NCI-H345 (cell line): ENCODE results near the gene GDPD4.

Experiments used
- DNase-seq: peaks from one replicate; lab custom pipeline; 2025; lab: John Stamatoyannopoulos, UW

Gene GDPD4, protein sequence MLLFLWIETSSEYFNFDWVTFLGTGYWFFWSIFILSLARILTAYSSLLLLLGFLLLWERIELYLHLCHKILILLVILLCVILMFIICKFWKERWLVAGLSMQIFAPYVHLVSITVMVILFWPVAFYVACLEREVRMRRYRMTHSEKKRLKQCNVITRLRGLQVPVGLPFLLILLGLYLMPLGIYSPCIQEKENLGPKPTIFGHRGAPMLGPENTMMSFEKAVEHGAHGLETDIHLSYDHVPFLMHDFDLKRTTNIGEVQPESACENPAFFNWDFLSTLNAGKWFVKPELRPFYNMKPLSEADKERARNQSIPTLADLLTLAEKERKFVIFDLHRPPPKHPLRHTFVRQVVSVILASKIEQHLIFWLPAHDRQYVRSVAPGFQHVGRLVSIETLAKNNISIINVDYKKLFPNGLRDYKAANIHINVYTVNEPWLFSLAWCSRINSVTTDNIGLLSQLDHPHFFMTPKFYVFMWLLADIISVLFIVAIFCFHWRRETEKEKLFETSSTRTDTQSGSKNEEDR

DNA sequence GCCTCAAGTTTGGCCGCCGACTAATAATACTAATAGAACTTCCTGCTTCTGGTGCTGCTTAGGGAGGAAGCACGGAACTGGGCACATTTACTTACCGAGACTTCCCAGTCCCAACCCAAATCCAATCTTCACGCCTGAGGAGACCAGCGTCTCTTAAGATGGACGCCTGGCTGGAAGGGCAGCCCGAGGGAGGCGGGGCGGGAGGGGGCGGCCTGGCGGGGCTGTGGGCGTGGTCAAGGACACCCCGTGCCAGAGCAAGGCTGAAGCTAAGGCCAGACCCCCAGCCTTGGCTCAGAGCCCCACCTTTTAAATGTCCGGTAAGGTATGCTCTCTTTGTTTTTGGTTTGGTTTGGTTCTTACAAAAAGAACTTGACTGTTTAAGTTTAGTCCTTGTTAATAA lies at the start of gene GDPD4:
Gene GDPD4 (minus strand): TSS at position 177 of the 400 bp plus-strand sequence. CDS start 16,549 bp downstream, outside the sequence.
- DNase-seq, result no peak

DNA sequence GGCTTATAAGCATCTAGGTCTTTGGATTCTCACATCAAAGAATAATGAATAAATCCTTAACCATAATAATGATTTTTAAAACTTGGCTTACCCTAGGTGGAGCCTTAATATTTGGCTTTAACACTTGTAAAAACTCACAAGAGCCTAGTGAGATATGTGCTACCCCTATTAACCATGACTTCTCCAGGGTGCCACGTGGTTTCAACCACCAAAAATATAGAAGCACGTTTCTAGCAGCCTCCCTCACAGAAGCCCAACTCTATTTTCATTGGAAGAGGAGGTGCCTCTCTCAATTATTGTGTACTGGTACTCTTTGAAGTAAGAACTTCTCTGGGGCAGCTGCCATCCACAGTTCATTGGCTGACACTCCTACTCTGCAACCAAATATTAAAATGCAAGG lies 46.5 kb upstream of the GDPD4 start:
- no peak for DNase-seq

DNA sequence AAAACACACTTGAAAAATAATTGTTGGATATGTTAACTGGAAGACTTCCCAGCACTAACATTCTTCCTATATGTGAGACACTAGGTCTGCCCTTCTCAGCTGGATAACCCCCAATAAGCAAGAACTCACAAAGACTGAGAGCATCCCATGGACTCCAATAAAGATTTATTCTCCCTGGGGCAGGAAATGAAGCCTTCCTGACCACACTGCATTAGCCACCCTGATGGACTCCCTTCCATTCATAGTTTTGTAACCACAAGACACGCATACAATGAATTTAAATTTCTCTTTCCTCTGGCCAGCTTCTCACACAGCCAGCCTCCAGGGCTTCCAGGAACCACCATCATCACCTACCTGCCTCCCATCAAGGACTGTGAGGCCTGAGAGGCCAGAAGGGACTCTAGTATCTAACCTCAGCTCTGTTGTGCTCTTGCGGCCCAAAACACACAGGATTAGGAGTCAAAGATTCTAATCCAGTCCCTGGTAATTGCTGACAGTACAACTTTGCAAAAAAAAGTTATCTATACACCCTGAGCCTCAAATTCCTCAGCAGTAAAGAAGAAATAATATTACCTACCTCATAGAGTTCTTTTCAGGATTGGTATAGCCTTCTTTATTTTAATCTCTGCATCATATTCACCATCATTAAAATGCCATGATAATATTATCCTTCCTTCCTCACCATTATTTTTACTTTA lies 45.6 kb upstream of the GDPD4 start:
- DNase-seq, result no peak

DNA sequence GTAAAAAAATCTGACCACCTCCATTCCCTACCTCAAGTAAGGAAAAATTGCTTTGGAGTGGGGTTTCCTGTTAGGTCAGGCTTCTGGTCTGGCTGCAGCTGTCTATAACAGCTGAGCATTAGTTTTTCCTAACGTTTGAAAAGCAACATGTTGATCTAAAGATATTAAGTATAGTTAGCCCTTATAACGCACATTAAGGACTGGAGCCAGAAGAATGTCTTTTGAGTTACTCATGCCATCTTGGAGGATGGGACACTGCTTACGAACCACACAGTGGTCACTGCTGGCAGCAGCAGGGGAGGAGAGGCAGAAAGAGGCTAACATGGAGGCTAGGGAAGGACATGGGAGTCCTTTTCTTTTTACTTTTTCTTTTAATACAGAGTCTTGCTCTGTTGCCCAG lies 44.1 kb upstream of the GDPD4 start:
- DNase-seq, result no peak

DNA sequence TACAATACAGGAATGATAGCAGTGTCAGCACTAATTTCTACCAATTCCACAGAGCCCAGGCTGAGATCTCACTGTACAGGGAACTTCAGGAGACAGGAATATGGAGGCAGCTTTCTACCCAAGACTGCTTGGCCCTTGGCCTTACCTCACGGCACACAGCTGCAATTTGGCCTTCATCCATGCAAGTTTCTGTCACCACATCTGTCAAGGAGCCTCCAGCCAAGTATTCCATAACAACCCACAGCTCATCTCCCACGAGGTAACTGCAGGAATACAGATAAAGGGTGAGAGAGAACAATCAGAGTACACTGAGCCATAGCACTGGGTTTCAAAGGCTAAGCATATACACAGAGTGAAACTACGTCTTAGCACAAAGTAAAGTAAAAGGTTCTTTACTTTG lies 39.0 kb upstream of the GDPD4 start:
- DNase-seq, result no peak

DNA sequence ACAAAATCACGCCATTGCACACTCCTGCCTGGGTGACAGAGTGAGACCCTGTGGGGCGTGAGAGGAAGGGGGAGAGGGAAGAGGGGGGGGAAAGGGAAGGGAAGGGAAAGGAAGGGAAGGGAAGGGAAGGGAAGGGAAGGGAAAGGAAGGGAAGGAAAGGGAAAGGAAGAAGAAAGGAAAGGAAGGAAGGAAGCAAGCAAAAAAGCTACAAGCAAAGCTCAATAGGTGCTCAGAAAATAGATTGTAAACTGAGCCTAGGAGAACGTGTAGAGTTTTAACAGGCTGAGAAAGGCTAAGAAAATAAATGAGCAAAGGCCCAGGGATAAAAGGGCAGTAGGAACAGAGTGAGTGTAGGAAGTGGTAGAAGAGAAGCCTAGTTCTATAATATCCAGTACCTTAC lies 30.8 kb upstream of the GDPD4 start:
- DNase-seq, result no peak

DNA sequence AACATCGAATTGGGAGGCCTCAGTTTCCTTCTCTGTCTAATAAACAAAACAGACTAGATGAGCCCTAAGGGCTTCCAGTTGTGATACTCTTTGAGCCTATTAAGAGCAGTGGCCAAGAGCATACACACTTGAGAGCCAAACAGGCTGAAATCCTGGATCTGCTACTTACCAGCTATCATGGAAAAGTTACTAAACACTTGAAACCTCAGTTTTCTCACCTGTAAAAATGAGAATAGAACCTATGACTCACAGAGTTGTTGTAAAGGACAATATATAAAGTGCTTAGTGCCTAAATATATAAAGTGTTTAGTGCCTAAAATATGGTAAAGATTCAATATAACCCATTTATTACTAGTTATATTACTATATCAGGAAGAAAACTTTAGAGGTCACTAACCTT lies 23.7 kb upstream of the GDPD4 start:
- DNase-seq, result no peak

DNA sequence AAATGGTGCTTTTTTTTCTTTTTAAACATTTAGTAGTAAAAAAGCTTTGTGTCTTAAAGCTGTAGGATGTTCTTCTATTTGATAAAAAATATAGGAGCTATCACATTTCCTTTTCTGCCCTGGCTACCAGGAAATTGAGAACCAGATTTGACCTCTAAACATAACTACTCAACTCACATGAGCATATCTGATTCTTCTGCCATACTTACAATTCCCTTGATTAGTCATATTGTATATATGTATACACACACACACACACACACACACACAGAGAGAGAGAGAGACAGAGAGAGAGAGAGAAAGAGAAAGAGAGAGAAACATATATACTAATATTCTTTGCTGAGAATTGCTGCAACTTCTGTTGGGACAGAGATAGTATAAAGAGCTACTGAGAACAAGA lies 23.0 kb upstream of the GDPD4 start:
- DNase-seq, result no peak

DNA sequence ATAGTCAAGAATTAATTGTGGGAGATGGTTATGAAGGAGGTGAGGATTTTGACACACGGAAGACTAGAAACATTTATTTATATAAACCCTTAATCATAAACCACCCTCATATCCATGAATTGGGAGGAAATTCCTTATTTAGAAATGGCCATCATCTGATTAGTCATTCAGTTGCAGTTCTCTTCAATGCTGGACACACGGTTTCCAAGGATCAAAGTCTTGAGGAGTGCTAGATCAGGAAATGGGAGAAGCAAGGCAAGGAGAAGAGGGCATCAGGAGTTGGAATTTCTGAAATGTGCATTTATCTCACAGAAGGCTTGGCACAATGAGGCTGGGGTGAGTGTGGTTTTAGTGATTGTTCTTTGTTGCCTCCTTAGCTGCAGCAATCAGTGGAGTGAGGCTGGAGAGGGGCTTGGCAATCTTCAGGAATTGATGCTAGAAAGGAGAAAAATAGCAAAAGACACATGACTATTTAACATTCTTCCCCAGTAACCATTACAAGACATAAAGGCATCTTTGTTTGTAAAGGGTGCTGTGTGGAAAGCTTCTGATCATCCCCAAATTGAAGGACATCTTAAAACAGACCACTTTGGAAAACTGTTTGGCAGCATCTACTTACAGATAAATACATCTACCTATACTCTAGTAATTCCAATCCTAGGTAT lies 21.6 kb upstream of the GDPD4 start:
- no peak for DNase-seq

DNA sequence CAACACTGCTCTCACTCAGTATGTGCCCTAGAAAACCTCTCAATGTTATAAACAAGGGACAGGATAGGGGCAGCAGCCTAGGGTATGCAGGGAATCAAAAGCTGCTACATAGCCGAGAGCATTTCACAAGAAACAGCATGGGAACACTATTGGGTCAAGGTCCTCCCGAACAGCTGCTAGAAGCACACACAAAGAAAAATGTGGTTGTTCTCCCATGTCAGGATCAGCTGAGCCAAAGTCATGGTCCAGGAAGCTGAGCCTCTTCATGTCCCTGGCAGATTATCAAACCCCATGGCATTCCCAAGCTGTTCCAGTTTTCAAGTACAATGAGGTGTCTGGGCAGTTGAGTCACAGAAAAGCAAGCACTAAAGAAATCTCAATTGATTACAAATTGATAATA lies 21.0 kb upstream of the GDPD4 start:
- DNase-seq, result no peak

DNA sequence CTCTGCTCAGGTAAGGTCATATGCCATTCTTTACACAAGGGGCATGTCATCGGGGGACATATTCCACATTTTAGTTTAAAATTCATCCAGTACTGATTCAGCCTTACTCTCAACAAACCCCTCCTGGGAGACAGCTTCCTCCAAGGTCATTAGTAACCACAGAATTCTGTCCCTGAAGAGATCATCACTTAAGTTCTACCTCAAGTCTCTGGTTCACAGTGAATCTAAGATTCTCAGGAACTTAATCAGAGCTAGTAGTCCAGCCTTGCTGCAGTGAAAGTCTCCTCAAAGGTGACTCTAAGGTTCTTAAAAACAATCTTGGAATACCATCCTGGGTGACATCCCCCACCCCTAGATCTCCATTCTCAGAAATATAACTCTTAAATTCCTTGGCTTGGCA lies 18.9 kb upstream of the GDPD4 start:
- DNase-seq, result no peak

DNA sequence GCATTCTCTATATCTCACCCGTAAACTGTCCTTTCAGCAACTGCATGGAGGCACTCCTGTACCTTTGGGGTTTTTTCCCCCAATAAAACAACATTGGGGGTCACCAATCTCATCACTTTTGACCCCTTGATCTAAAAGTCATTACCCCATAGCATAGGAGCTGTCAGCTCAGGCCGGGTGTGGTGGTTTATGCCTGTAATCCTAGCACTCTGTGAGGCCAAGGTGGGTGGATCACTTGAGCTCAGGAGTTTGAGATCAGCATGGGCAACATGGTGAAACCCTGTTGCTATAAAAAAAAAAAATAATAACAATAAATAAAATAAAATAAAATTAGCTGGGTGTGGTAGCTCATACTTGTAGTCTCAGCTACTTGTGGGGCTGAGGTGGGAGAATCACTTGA lies 17.1 kb upstream of the GDPD4 start:
- no peak for DNase-seq

DNA sequence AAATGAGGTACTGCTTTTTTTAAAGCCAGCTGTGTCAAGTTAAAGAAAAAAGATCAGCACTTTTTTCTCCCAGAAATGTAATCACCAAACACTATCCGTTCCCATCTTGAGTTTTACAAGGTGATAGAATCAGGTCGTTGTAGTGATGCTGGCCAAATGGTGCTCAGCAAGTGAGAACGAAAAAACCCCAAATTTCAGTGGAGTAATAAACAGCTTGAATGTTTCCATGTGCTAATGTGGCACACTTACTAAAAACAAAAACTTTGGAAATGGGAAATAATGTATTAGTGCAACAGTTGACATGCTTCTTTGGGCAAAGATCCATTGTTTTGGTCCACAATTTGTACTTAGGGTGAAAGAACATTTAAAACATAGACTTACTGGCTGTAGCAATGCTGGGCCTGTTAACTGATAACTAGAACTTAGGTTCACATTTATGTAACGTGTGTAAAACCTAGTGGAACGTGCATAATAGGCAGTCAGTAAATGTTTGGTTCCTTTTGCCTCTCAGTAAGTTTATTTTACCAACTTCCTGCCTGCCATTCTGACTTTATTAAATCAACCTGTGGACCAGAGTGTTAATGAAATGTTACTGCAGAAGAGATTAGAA lies 15.4 kb upstream of the GDPD4 start:
- DNase-seq, result no peak

DNA sequence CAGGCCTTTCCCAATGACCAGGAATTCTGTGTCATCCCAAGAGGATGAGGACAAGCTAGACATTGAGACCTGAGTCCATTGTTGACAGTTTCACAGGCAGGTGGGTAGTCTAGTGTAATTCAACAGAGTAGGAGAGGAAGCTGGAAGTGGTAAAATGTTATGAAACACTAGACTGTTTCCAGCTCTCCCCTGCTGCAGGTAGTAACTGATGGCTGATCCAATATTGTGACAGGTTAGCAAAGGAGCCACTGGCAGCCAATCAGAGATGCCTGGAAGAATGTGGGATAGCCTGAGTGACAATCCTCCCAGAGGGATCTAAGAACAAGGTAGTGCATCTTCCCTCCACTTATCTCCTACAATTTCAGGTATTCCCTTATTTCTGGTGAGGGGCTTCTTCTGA lies 10.6 kb upstream of the GDPD4 start:
- no peak for DNase-seq

DNA sequence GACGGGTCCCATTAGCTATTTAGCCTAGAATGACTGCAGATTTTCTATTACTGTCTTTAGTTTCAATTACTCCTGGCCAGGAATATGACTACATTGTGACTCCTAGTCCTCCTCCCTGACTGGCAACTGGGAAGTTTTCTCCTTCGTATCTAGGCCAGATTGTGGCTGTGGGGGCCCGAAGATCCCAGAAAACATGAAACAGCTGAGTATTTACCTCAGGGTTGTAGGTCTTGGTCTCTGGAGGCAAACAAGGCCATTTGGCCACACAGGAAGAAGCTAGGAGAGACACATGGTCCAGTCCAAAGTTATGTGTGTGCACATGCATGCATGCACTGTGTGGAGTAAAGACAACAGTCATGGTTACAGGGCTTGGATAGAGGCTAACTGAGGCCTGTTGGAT lies 10.2 kb upstream of the GDPD4 start:
- DNase-seq, result no peak

DNA sequence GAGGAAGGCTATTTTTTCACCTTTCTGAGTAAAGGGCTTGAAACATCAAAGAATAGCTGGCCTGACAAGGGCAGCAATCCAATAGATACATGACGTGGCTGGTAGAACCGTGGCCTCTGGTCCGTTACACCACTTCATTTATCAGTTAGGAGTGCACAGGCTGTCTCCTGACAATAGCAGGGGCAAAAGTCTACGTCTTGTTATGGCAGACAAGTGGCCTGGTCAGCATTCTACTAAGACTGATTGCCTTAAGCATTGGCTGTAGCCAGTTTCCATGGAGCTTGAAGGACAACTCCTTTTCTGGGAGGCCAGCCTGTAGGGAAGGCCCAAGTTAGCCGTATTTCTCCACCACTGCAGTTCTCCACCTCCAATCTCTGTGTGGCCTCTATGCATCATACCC lies 9.2 kb upstream of the GDPD4 start:
- DNase-seq, result no peak

DNA sequence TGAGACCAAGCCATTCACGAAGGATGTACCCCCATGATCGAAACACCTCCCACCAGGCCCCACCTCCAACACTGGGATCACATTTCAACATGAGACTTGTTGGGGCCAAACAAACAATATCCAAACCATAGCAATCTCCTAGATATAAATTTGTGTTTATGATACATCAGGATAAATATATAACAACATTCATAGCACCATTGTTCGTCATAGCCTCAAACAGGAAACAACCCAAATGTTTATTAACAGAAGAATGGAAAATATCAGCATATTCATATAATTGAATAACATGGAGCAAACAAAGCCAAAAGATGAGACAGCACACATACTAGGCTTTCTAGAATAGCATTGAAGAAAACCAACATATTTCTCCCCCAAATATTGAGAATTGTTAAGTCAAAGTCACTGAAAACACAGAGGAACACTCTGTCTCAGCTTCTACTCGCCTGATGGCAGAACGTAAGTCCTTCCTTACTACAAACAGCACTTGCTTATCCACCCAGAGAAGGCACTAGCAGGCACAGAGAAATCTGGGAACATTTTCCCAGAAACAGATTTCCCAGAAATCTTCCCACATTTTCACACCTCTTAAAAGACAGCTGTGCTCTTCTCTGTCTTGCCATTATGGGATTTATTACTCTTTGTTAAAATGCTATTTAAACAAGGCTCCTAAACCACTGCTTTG lies 8.1 kb upstream of the GDPD4 start:
- no peak for DNase-seq

DNA sequence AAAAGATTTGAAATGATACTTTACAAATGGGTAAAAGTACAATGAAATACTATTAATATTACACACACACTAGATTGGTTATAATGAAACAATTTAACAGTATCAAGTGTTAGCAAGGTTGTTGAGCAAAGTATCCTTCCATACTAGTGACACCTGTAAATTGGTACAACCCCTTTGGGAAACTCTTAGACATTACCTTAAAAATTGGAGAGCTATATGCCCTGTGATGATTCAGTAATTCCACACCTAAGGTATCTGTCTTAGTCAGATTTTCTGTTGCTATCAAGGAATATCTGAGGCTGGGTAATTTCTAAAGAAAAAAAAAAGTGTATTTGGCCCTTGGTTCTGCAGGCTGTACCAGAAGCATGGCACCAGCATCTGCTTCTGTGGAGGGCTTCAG lies 7.4 kb upstream of the GDPD4 start:
- DNase-seq, result no peak

DNA sequence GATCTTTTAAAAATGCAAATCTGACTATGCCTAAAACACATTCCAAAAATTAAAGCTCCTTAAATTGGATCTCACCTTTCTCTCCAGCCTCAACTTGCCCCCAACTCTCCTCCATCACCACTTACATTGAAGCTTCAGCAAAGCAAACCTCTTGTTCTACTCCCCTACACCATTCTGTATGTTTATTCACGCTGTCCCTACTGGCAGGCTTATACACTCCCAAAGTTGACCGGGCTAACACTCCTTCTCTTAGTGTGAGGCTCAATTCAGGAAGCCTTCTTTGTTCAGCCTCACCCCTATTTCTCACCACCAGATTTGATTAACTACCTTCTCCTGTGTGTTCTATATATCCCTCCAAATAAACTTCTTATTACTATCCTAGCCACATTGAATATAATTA lies 1.8 kb upstream of the GDPD4 start:
- no peak for DNase-seq

DNA sequence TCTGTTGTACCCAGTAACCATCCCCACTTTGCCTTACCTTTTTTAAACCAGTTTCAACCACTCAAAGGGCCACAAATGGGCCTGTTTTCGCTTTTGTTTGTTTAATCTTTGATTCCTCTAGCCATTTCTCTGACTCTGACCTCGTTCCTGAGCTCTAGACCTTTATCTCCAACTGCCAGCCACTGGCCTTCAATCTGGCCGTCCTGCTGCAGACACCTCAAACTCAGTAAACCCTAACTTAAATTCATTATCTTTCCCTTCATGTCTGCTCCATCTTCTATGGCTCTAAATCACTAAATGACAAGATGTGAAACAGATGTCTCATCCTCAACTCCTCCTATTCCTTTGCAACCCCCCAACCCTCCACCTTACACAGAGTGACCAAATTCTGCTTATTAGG lies 1.3 kb upstream of the GDPD4 start:
- no peak for DNase-seq

DNA sequence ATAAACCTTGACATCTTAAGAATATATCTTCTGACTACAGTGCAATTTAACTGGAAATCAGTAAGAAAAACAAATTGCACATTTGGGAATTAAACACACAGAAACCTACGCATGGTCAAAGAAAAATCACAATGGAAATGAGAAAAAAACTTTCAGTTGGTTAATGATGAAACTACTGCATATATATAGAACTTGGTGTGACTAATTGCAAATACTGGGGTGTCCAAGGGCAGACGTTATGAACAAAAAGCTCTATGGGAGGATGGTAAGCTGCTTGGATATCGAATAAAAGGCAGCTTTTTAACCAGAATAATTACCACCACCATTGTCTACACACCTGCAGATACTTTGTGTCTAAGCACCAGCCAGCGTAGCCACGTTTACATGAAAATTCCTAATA lies 791 bp downstream of the GDPD4 start:
- no peak for DNase-seq

DNA sequence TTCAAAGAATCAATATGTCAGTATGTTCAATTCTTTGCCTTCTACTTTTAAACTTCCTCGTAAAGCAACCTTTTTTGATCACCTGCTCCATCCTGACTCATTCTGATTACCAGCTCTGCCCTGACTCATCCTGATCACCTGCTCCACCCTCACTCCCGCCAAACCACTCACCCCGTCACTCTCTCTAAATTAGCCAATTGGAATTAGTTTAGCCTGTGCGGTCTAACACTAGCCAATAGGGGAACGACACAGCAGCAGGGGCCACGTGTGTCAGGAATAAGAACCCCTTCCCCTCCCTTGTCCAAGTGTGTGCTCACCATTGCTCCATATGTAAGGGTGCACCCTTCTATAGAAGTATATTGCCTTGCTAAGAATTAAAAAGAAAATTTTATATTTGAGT lies 1.5 kb downstream of the GDPD4 start:
- DNase-seq, result peak; percentile 21
